Transverse colon (tissue), 4 donors: ENCODE measurements around the gene HSPA5.

Experiments
- POLR2AphosphoS5 ChIP-seq, 3 donors: sonication (generic); formaldehyde crosslinking; IDR thresholded peaks; one replicate each; pipeline ENCODE4 v1.6.1; 2016; ENCODE audit warnings: antibody characterized with exemption in 3 of 3
- TF ChIP-seq, protein P1 (sequence below), 5 experiments: fragments of 200-600 bp in 3 of 5; fragments of 450-650 bp in 2 of 5; sonication (generic) in 3 of 5; IDR thresholded peaks; 1 replicate in 2 of 5; 2 replicates in 3 of 5; pipeline ENCODE4 v1.5.1; 2016 to 2017; ENCODE audit warnings: antibody characterized with exemption in 5 of 5, inconsistent platforms in 3 of 5, mild to moderate bottlenecking in 2 of 5, moderate library complexity in 1 of 5

DNA sequence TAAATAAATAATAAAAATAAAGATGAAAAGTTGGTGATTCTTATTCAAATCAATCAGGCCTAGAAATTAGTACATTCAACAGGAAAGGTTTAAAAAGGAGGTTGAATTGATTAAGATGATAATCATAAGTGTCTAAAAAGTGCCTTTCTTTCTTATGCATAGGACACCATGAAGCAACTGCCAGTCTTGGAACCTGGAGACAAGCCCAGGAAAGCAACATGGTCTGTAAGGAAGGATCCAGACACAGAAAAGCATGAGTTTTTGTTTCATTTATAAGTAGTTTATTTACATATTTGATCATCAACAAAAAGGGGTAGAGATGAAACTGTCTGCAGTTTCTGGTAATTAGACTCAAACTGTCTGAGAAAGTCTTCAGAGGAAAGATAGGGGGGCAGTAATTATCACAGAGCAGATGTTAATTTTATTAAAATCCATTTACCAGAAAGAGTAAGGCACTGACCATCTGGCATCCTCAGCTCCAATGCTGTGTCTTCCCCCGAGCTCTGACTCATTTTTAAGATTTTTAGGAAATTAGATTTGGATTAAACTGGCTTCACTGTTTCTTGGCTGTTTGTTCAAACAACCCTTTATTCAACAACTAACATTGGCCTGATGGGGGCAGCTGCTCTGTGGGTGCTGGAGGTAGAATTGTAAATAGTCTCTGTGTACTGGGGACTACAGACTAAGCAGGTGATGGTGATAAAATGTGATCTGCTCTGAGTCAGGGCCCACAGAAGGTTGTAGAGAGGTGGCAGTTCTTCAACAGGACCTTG lies 38.1 kb downstream of the HSPA5 start:
- no peak for TF ChIP-seq POLR2AphosphoS5 (IDR thresholded peaks at IDR 0.05)
- TF ChIP-seq, protein P1, sequence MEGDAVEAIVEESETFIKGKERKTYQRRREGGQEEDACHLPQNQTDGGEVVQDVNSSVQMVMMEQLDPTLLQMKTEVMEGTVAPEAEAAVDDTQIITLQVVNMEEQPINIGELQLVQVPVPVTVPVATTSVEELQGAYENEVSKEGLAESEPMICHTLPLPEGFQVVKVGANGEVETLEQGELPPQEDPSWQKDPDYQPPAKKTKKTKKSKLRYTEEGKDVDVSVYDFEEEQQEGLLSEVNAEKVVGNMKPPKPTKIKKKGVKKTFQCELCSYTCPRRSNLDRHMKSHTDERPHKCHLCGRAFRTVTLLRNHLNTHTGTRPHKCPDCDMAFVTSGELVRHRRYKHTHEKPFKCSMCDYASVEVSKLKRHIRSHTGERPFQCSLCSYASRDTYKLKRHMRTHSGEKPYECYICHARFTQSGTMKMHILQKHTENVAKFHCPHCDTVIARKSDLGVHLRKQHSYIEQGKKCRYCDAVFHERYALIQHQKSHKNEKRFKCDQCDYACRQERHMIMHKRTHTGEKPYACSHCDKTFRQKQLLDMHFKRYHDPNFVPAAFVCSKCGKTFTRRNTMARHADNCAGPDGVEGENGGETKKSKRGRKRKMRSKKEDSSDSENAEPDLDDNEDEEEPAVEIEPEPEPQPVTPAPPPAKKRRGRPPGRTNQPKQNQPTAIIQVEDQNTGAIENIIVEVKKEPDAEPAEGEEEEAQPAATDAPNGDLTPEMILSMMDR (IDR thresholded peaks at IDR 0.05), result no peak
